Thyroid gland (tissue), 4 donors: ENCODE data around the gene SEC22A.

Experiments used
- POLR2A ChIP-seq, 2 donors: fragments of 450-650 bp; IDR thresholded peaks; one replicate each; pipeline ENCODE4 v1.6.1; 2017; ENCODE audit warnings: antibody characterized with exemption in 2 of 2, mild to moderate bottlenecking in 2 of 2, moderate library complexity in 1 of 2
- TF ChIP-seq, protein P1 (sequence below), 6 experiments: fragments of 200-600 bp in 3 of 6; fragments of 450-650 bp in 3 of 6; sonication (generic) in 3 of 6; IDR thresholded peaks; one replicate each; pipeline ENCODE4 v1.5.1; 2016 to 2019; ENCODE audit warnings: antibody characterized with exemption in 6 of 6, mild to moderate bottlenecking in 2 of 6, inconsistent platforms in 1 of 6, moderate library complexity in 1 of 6

DNA sequence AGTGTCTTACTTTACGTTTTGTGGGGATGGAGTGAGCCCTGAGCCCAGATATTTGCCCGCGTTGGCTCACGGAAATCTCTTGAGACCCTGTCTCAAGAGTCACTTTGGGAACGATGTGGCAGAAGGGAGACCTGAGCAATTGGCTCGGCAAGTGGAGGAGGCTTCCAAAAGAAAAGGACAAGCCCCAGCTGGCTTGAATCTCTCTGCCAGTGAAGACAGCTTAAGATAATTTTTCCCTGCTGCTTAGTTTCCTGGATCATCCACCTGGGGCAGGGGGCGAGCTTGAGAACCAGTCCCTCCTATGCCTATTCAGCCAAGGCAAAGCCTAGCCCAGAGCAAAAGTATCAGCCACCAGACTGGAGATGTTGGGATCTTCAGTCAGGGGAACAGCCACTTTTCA is 708 bp downstream of the SEC22A start:
- TF ChIP-seq, protein P1, sequence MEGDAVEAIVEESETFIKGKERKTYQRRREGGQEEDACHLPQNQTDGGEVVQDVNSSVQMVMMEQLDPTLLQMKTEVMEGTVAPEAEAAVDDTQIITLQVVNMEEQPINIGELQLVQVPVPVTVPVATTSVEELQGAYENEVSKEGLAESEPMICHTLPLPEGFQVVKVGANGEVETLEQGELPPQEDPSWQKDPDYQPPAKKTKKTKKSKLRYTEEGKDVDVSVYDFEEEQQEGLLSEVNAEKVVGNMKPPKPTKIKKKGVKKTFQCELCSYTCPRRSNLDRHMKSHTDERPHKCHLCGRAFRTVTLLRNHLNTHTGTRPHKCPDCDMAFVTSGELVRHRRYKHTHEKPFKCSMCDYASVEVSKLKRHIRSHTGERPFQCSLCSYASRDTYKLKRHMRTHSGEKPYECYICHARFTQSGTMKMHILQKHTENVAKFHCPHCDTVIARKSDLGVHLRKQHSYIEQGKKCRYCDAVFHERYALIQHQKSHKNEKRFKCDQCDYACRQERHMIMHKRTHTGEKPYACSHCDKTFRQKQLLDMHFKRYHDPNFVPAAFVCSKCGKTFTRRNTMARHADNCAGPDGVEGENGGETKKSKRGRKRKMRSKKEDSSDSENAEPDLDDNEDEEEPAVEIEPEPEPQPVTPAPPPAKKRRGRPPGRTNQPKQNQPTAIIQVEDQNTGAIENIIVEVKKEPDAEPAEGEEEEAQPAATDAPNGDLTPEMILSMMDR (IDR thresholded peaks at IDR 0.05), result no peak
- no peak for TF ChIP-seq POLR2A (IDR thresholded peaks at IDR 0.05)
